Lung (tissue), 12 donors: ENCODE data around the gene ROS1. TPM values are rescaled to one million over a fixed set of nuclear protein-coding genes. Genes with fewer than 3 reads are reported as not detected.

Experiments used
- ATAC-seq: fragments of 200-7000 bp; cut with Tn5 transposase; one replicate; pipeline ENCODE4 v1.9.1; 2020; ENCODE audit warnings: moderate number of reproducible peaks; ENCODE audit not compliant: insufficient read depth, low FRiP score
- DNase-seq, 3 donors: peaks; one replicate each; pipeline ENCODE4 v3.0.0-alpha.2; 2013 to 2017
- H3K27ac ChIP-seq, 2 donors: one replicate each; pipeline ENCODE4 v1.5.1; 2013; ENCODE audit warnings: mild to moderate bottlenecking in 2 of 2, moderate library complexity in 2 of 2, control low read depth in 1 of 2, inconsistent platforms in 1 of 2, low read depth in 1 of 2, low read length in 1 of 2
- H3K27me3 ChIP-seq, 3 donors: one replicate each; pipeline ENCODE4 v1.5.1; 2013; ENCODE audit warnings: low read length in 2 of 3; ENCODE audit not compliant: control insufficient read depth in 3 of 3, insufficient read depth in 3 of 3
- H3K36me3 ChIP-seq, 4 donors: one replicate each; pipeline ENCODE4 v1.5.1; 2013; ENCODE audit warnings: low read length in 4 of 4, mild to moderate bottlenecking in 1 of 4, moderate library complexity in 1 of 4; ENCODE audit not compliant: control insufficient read depth in 4 of 4, insufficient read depth in 4 of 4
- H3K4me1 ChIP-seq, 5 donors: one replicate each; pipeline ENCODE4 v1.5.1; 2013; ENCODE audit warnings: low read length in 5 of 5, mild to moderate bottlenecking in 2 of 5, moderate library complexity in 1 of 5; ENCODE audit not compliant: control insufficient read depth in 5 of 5, insufficient read depth in 5 of 5
- H3K4me3 ChIP-seq: one replicate; pipeline ENCODE4 v1.5.1; 2013; ENCODE audit warnings: mild to moderate bottlenecking, control low read depth, moderate library complexity
- H3K9ac ChIP-seq, 2 donors: one replicate each; pipeline ENCODE4 v1.5.1; 2013; ENCODE audit warnings: low read length in 2 of 2, control low read depth in 1 of 2; ENCODE audit not compliant: insufficient read depth in 1 of 2
- H3K9me3 ChIP-seq, 4 donors: one replicate each; pipeline ENCODE4 v1.5.1; 2013; ENCODE audit warnings: low read length in 3 of 4, mild to moderate bottlenecking in 1 of 4, moderate library complexity in 1 of 4; ENCODE audit not compliant: control insufficient read depth in 4 of 4, insufficient read depth in 3 of 4
- CTCF ChIP-seq: IDR thresholded peaks from 2 replicates; pipeline ENCODE4 v1.5.1; 2012; ENCODE audit warnings: mild to moderate bottlenecking; ENCODE audit errors: control extremely low read depth, extremely low read depth
- WGBS, 2 donors: extraction: QIAGEN DNeasy Blood & Tissue Kit; methylation state at CpG; one replicate each; pipeline ENCODE4 v1.1.7; 2013; 5-methylcytosine and 5-hydroxymethylcytosine counted together
- polyA plus RNA-seq, 2 donors: library from polyadenylated mRNA; stranded (reverse); fragments of 200-250 nt; gene quantifications; one replicate each; pipeline ENCODE4 v1.2.1, GENCODE V29; 2013
- total RNA-seq, 2 donors: library from RNA; depleted of rRNA in 1 of 2; stranded (reverse); fragments of >200 nt in 1 of 2; gene quantifications; one replicate each; pipeline ENCODE4 v1.2.1, GENCODE V29; 2014 to 2021
- donor health status: control.
- donor health status: control.
- donor health status: Bipolar disorder and iron deficiency.
- donor health status: healthy.
- donor health status: DM: yes; HTN: yes; CAD: no.

The ROS1 gene
- total and polyA plus RNA-seq, 4 donors: 15.5 to 263 (median 59.4) TPM

GRCh38 chr6:117441824-117442264, 16.1 kb upstream of the ROS1 start:
- H3K36me3 ChIP-seq: no peaks in the 10 kb centered on the region
- ATAC-seq (peak; percentile 49), DNase-seq (peak in 2 of 3 donors; percentile 52 to 73)
- WGBS, 2 donors: 57 to 59% methylated on average over 2 of the region's 2 CpGs
- H3K9me3 ChIP-seq: no peaks in the 10 kb centered on the region
- H3K27me3 ChIP-seq: no peaks in the 10 kb centered on the region
- H3K4me3 ChIP-seq: no peak overlapping the region
- H3K9ac ChIP-seq: no peak overlapping the region
- TF ChIP-seq CTCF: no peak
- H3K27ac ChIP-seq: no peak overlapping the region
- H3K4me1 ChIP-seq: no peaks in the 10 kb centered on the region

GRCh38 chr6:117440706-117441525, 15.2 kb upstream of the ROS1 start:
- WGBS, 2 donors: 65 to 73% methylated on average over 2 of the region's 2 CpGs
- no peaks in the 10 kb centered on the region for H3K9me3 ChIP-seq
- H3K9ac ChIP-seq: no peak overlapping the region
- H3K4me1 ChIP-seq: no peaks in the 10 kb centered on the region
- ATAC-seq (peak; percentile 43), DNase-seq (no peak)
- H3K27ac ChIP-seq: no peak overlapping the region
- TF ChIP-seq CTCF: no peak
- H3K36me3 ChIP-seq: no peaks in the 10 kb centered on the region
- H3K27me3 ChIP-seq: no peaks in the 10 kb centered on the region
- H3K4me3 ChIP-seq: no peak overlapping the region

- DNase-seq (no peak), ATAC-seq (no peak)
- Histone ChIP-seq H3K4me1 (no peaks in the 10 kb centered on the region), H3K9ac (no peak overlapping the region), H3K27ac (no peak overlapping the region), H3K27me3 (no peaks in the 10 kb centered on the region), H3K4me3 (no peak overlapping the region), H3K36me3 (no peaks in the 10 kb centered on the region), H3K9me3 (no peaks in the 10 kb centered on the region)
- no peak for TF ChIP-seq CTCF
- WGBS, 2 donors: 95% methylated on average over 1 of the region's 1 CpG
These were observed 6.5 kb upstream of the ROS1 start for GRCh38 chr6:117432273-117432672.
